ENCODE measurements around the gene NFU1.

DNA sequence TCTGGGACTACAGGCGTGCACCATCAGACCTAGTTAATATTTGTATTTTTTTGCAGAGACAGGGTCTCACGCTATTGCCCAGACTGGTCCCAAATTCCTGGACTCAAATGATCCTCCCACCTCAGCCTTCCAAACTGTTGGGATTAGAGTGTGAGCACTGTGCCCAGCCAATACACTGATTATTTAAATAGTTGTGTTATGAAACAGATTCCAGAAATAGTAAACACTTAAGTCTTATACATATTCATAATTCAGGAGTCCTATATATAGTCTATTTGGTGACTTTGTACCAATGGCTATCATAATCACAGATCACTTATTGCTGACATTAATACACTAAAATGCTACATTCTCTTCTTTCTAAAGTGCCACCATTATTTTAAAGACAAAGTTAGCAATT is 12.8 kb downstream of the NFU1 start:
- TF ChIP-seq EZH2phosphoT487 (IDR thresholded peaks at IDR 0.05; ENCODE audit: insufficient read depth, low read depth), result no peak
- no peak for TF ChIP-seq EZH2 (IDR thresholded peaks at IDR 0.05; ENCODE audit: insufficient read depth, poor library complexity, severe bottlenecking)

Data from GM23248 (cell line).